DMS153 (cell line): ENCODE results near the gene SLITRK2.

Experiments
- DNase-seq: peaks from one replicate; lab custom pipeline; 2025; lab: John Stamatoyannopoulos, UW

SLITRK2 gene

GRCh38 chrX:145856181-145856580 is 38.6 kb downstream of the SLITRK2 start:
- no peak for DNase-seq

- DNase-seq: no peak
These were observed 44.2 kb downstream of the SLITRK2 start for GRCh38 chrX:145861818-145862217.

- no peak for DNase-seq
These were observed 47.5 kb downstream of the SLITRK2 start for GRCh38 chrX:145865082-145865481.
